ENCODE data around the gene UCN.

- TF ChIP-seq, protein P1, sequence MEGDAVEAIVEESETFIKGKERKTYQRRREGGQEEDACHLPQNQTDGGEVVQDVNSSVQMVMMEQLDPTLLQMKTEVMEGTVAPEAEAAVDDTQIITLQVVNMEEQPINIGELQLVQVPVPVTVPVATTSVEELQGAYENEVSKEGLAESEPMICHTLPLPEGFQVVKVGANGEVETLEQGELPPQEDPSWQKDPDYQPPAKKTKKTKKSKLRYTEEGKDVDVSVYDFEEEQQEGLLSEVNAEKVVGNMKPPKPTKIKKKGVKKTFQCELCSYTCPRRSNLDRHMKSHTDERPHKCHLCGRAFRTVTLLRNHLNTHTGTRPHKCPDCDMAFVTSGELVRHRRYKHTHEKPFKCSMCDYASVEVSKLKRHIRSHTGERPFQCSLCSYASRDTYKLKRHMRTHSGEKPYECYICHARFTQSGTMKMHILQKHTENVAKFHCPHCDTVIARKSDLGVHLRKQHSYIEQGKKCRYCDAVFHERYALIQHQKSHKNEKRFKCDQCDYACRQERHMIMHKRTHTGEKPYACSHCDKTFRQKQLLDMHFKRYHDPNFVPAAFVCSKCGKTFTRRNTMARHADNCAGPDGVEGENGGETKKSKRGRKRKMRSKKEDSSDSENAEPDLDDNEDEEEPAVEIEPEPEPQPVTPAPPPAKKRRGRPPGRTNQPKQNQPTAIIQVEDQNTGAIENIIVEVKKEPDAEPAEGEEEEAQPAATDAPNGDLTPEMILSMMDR (IDR thresholded peaks at IDR 0.05; ENCODE audit: low read length): peak; percentile 63
- TF ChIP-seq EZH2 (IDR thresholded peaks at IDR 0.05; ENCODE audit: borderline replicate concordance, low read length): no peak
These were observed 43.3 kb downstream of the UCN start for GRCh38 chr2:27264753-27265535.
